Activated CD8-positive, alpha-beta T cell treated with anti-CD3 and anti-CD28 coated beads for 36 hours (primary cell): ENCODE measurements around the gene MICAL3. TPM values are rescaled to one million over a fixed set of nuclear protein-coding genes. Genes with fewer than 3 reads are reported as not detected.

Experiments used
- ATAC-seq: fragments of 200-7000 bp; cut with Tn5 transposase; one replicate; pipeline ENCODE4 v1.10.0; 2021; ENCODE audit warnings: mild to moderate bottlenecking, moderate library complexity
- CTCF ChIA-PET: fragments of 350-600 bp; sonication (Branson Sonifier 250); formaldehyde crosslinking; loops from one replicate; lab custom pipeline; 2021; ENCODE audit warnings: antibody characterized with exemption; lab: Charles Lee
- POLR2A ChIA-PET: fragments of 350-600 bp; sonication (Branson Sonifier 250); formaldehyde crosslinking; loops from one replicate; lab custom pipeline; 2021; ENCODE audit warnings: antibody characterized with exemption; lab: Charles Lee
- DNase-seq: peaks from one replicate; pipeline ENCODE4 v3.0.0-alpha.2; 2020
- H3K27ac Mint-ChIP-seq: one replicate; pipeline ENCODE4 v1.8.0; 2021; ENCODE audit warnings: mild to moderate bottlenecking, mixed read lengths
- H3K27me3 Mint-ChIP-seq: one replicate; pipeline ENCODE4 v1.8.0; 2021; ENCODE audit warnings: mixed read lengths
- H3K36me3 Mint-ChIP-seq: one replicate; pipeline ENCODE4 v1.8.0; 2021; ENCODE audit warnings: low read depth, mixed read lengths
- H3K4me1 Mint-ChIP-seq: one replicate; pipeline ENCODE4 v1.8.0; 2021; ENCODE audit warnings: low read depth, mixed read lengths
- H3K4me3 Mint-ChIP-seq: one replicate; pipeline ENCODE4 v1.8.0; 2021; ENCODE audit warnings: mild to moderate bottlenecking, moderate library complexity, mixed read lengths
- H3K9me3 Mint-ChIP-seq: one replicate; pipeline ENCODE4 v1.8.0; 2021; ENCODE audit warnings: mixed read lengths
- CTCF ChIP-seq: fragments of 200-600 bp; IDR thresholded peaks from one replicate; pipeline ENCODE4 v1.8.0; 2022; ENCODE audit warnings: antibody characterized with exemption, mild to moderate bottlenecking
- intact Hi-C: fragments of 100-400 bp; cut with micrococcal nuclease; formaldehyde crosslinking; loops from one replicate; pipeline ENCODE4 v1.10.0; 2022
- total RNA-seq, 2 experiments: library from RNA; stranded (reverse); gene quantifications; one replicate each; pipeline ENCODE4 v1.2.3, GENCODE V29; 2021

Gene MICAL3
- total RNA-seq, 2 experiments from 2014 or later, result 31.6 to 32.4 TPM

- DNase-seq (no peak), ATAC-seq (no peak)
- CTCF ChIA-PET, result interaction anchor here (4.0 kb wide), 1 partner anchor 35 kb away, joined by 17 read pairs; no protein-coding TSS in a partner anchor
- no peak overlapping the region for H3K4me3 Mint-ChIP-seq
- no peak for TF ChIP-seq CTCF
- H3K9me3 Mint-ChIP-seq, result no peaks in the 10 kb centered on the region
- no peaks in the 10 kb centered on the region for H3K36me3 Mint-ChIP-seq
- intact Hi-C loops, result loop anchor here (5.0 kb wide), 1 partner anchor 33 kb away; no protein-coding TSS in a partner anchor
- H3K4me1 Mint-ChIP-seq, result peaks cover 4% of the 10 kb centered on the region
- POLR2A ChIA-PET, result interaction anchor here (1.3 kb wide), 1 partner anchor 23 kb away, joined by 4 read pairs; no protein-coding TSS in a partner anchor
- H3K27ac Mint-ChIP-seq, result no peak overlapping the region
- no peaks in the 10 kb centered on the region for H3K27me3 Mint-ChIP-seq
Measured at GRCh38 chr22:17749605-17750395, 274.6 kb downstream of the MICAL3 start.

DNA sequence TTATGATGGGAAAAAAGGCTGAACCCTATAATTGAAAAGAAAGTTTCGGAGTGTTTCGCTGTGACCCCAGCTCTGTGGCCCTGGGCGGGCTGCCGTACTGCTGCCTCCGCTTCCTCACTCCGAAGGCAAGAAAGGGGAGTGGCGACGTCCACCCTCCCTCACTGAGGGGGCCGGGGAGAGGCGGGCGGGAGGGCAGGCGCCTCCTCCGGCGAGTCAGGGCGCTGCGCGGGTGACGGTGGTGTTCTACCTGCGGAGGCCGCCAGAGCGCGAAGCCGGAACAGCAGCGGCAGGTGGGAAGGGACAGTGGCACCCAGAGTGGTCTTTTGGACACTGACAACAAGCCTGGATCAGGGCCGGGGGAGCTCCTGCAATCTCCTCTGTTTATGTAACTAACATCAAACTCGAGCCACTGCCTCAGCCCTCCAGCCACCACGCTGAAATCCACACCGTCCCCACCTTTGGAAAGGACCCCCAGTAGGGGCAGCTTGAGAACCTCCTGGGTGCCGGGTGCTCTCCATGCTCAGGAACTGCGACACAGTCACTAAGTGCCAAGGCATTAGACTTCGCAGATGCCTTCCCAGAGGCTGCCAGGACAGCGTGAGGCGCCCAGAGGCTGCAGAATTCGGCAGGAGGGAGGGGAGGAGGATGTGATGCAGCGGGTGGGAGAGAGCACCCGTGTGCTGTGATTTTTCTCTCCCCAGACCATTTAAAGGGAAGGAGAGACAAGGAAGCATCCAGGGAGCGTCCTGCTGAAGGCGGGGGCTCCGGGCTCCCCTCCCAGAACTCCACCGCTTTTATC lies 275.6 kb downstream of the MICAL3 start:
- ChIA-PET CTCF (interaction anchor here (4.0 kb wide), 1 partner anchor 36 kb away, joined by 17 read pairs; no protein-coding TSS in a partner anchor), POLR2A (no interaction called here)
- TF ChIP-seq CTCF, result no peak
- Mint-ChIP-seq H3K27ac (no peak overlapping the region), H3K36me3 (no peaks in the 10 kb centered on the region), H3K4me1 (no peaks in the 10 kb centered on the region), H3K27me3 (no peaks in the 10 kb centered on the region), H3K9me3 (no peaks in the 10 kb centered on the region), H3K4me3 (no peak overlapping the region)
- no peak for ATAC-seq
- no peak for DNase-seq
- intact Hi-C loops, result loop anchor here (5.0 kb wide), 1 partner anchor 34 kb away; no protein-coding TSS in a partner anchor

GRCh38 chr22:17746916-17747315 lies 277.4 kb downstream of the MICAL3 start:
- intact Hi-C loops, result loop anchor here (5.0 kb wide), 1 partner anchor 35 kb away; no protein-coding TSS in a partner anchor
- TF ChIP-seq CTCF, result no peak
- Mint-ChIP-seq H3K4me1 (peaks cover 5% of the 10 kb centered on the region), H3K27me3 (no peaks in the 10 kb centered on the region), H3K27ac (no peak overlapping the region), H3K4me3 (no peak overlapping the region), H3K36me3 (no peaks in the 10 kb centered on the region), H3K9me3 (no peaks in the 10 kb centered on the region)
- DNase-seq (no peak), ATAC-seq (no peak)
- POLR2A ChIA-PET, result no interaction called here
- CTCF ChIA-PET, result interaction anchor here (9.7 kb wide), 1 partner anchor 40 kb away, joined by 137 read pairs; no protein-coding TSS in a partner anchor

- no peak overlapping the region for H3K27ac Mint-ChIP-seq
Measured at GRCh38 chr22:17744430-17744829, 279.9 kb downstream of the MICAL3 start.

More at GRCh38 chr22:17744430-17744829, 279.9 kb downstream of the MICAL3 start:
- intact Hi-C loops, result no loop called here
- Mint-ChIP-seq H3K9me3 (no peaks in the 10 kb centered on the region), H3K4me1 (peaks cover 5% of the 10 kb centered on the region), H3K27me3 (no peaks in the 10 kb centered on the region), H3K36me3 (no peaks in the 10 kb centered on the region), H3K4me3 (no peak overlapping the region)
- DNase-seq, result no peak
- TF ChIP-seq CTCF, result no peak
- CTCF ChIA-PET, result interaction anchor here (0.7 to 9.7 kb wide), 6 partner anchors 9 to 331 kb away, joined by 3 to 137 read pairs (median 17); no protein-coding TSS in a partner anchor
- no peak for ATAC-seq
- POLR2A ChIA-PET, result no interaction called here
